NT2/D1 (cell line): ENCODE results near the gene MAGI2.
"Not testable (repeated sequence)": the region's sequence is repeated elsewhere in the genome, so short reads cannot be mapped to it uniquely, and the experiment has no call there.

Experiments
- DNase-seq: peaks from one replicate; pipeline ENCODE4 v3.0.0-alpha.2; 2011; ENCODE audit warnings: low read depth, low spot score
- H3K27me3 ChIP-seq: 2 replicates; pipeline ENCODE4 v1.6.0; 2011; ENCODE audit warnings: mild to moderate bottlenecking; ENCODE audit not compliant: insufficient read length, insufficient read depth
- H3K36me3 ChIP-seq: 2 replicates; pipeline ENCODE4 v1.6.1; 2011; ENCODE audit warnings: mild to moderate bottlenecking, low read length, mixed read lengths; ENCODE audit not compliant: insufficient read depth, insufficient read length
- H3K4me1 ChIP-seq: 2 replicates; pipeline ENCODE4 v1.5.1; 2011; ENCODE audit not compliant: insufficient read depth, insufficient read length
- H3K4me3 ChIP-seq: 2 replicates; pipeline ENCODE4 v1.5.1; 2011; ENCODE audit warnings: low read depth; ENCODE audit not compliant: insufficient read length
- H3K9ac ChIP-seq: 2 replicates; pipeline ENCODE4 v1.6.0; 2011; ENCODE audit warnings: low read depth; ENCODE audit not compliant: insufficient read length
- H3K9me3 ChIP-seq: 2 replicates; pipeline ENCODE4 v1.5.1; 2011; ENCODE audit warnings: mild to moderate bottlenecking, low read length; ENCODE audit not compliant: insufficient read depth
- SUZ12 ChIP-seq: IDR thresholded peaks from 2 replicates; pipeline ENCODE4 v1.6.1; 2011; ENCODE audit not compliant: insufficient read length, insufficient read depth; ENCODE audit errors: extremely low read depth
- YY1 ChIP-seq: IDR thresholded peaks from 2 replicates; pipeline ENCODE4 v1.6.1; 2011; ENCODE audit not compliant: insufficient read length, insufficient read depth
- ZNF274 ChIP-seq: IDR thresholded peaks from 2 replicates; pipeline ENCODE4 v1.6.1; 2011; ENCODE audit warnings: mild to moderate bottlenecking, low read depth, low read length

The MAGI2 gene

GRCh38 chr7:78594156-78594555 is 859.3 kb downstream of the MAGI2 start:
- Histone ChIP-seq H3K9me3 (no peaks in the 10 kb centered on the region), H3K9ac (no peak overlapping the region), H3K4me3 (no peak overlapping the region), H3K27me3 (no peaks in the 10 kb centered on the region), H3K4me1 (no peaks in the 10 kb centered on the region), H3K36me3 (no peaks in the 10 kb centered on the region)
- no peak for TF ChIP-seq SUZ12
- no peak for TF ChIP-seq YY1
- TF ChIP-seq ZNF274 = no peak
- no peak for DNase-seq

DNA sequence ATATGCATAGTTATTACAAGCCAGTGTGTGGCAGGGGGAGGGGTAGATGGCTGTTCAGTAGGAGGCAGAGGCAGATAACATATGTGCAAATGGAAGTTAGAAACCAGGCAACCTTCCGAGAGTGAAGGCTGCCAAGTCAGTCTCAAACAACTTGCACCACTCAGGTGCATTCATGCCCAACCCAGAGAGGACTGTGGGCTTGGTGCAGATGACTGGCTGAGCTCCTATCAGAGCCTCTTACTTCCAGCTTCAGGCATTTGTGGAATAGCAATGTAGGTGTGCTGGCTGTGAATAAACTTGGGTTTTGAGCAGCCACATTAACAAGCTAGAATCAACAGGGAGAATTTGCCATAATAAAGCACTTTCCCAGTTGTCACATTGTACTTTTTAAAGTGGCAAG is 865.1 kb downstream of the MAGI2 start:
- no peaks in the 10 kb centered on the region for H3K27me3 ChIP-seq
- no peak for DNase-seq
- no peak overlapping the region for H3K4me3 ChIP-seq
- no peaks in the 10 kb centered on the region for H3K9me3 ChIP-seq
- no peaks in the 10 kb centered on the region for H3K36me3 ChIP-seq
- H3K9ac ChIP-seq = no peak overlapping the region
- no peaks in the 10 kb centered on the region for H3K4me1 ChIP-seq
- TF ChIP-seq YY1 = no peak

DNA sequence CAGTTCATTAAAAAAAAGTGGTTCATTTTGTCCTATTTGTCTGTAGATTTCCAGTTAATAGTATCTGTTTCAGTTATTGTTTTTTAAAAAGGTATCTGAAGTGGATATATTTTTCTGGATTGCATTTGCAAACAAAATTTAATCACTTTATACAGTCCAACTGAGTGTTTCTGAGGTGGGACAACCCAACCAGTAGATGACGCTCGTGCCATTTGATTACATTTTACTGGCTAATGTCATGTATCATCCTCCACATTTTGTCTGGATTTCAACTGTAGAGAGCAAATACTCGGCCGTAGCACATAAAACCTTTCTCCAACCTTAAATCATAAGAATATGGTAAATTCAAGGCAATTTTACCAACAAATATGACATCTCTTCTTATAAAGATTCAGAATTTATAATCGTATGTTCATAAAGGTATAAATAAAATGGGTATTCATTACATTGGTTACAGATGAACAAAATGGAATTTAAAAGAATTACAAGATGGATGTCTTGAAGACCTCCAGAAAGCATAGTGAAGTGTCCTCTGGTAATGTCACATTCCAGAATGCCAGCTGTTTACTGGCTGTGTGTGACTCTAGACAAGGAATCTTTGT is 865.9 kb downstream of the MAGI2 start:
- no peak for TF ChIP-seq ZNF274
- no peak for TF ChIP-seq YY1
- TF ChIP-seq SUZ12 = no peak
- no peaks in the 10 kb centered on the region for H3K4me1 ChIP-seq
- no peaks in the 10 kb centered on the region for H3K27me3 ChIP-seq
- no peaks in the 10 kb centered on the region for H3K36me3 ChIP-seq
- H3K9ac ChIP-seq = no peak overlapping the region
- H3K4me3 ChIP-seq = no peak overlapping the region
- DNase-seq = no peak
- H3K9me3 ChIP-seq = no peaks in the 10 kb centered on the region

DNA sequence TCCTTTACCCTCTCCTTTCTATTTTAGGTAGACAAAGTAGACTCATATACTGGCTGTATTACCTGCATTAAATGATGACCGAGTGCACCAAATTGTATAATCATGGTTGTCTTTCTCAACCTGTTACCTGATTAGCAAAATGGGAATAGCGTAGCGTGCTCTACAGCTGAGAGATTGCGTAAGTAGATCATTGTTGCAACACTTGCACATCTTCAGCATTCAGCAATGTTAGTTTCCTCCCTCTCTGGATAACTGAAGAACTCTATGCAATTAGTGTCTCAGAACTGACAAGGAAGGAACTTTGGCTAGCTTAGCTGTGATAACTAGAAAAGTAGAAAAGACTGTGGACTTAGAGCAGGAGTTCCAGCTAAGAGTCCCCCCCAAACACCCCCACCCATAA is 867.5 kb downstream of the MAGI2 start:
- no peaks in the 10 kb centered on the region for H3K9me3 ChIP-seq
- H3K4me3 ChIP-seq = no peak overlapping the region
- no peaks in the 10 kb centered on the region for H3K4me1 ChIP-seq
- H3K27me3 ChIP-seq = no peaks in the 10 kb centered on the region
- TF ChIP-seq YY1 (no peak), ZNF274 (no peak)
- H3K36me3 ChIP-seq = no peaks in the 10 kb centered on the region
- no peak for DNase-seq
- H3K9ac ChIP-seq = no peak overlapping the region

DNA sequence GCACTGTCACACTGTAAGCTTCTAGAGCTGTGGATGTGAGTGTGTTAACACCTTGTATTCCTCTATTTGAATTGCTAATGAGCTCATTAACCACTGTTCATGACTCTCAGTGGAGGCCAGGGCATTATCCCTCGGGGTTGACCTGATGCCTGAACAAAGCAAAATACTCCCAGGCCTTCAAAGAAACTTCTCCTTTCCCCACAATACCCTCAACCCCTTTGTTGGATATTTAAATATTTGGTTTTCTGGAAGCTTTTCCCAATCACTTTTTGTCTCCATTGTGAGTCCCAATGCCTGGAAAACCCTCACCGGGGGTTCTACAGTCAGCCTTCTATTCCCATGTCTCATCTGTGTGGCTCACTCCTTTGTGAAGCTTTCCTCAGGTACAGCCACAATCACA is 874.8 kb downstream of the MAGI2 start:
- DNase-seq = peak; percentile 90

GRCh38 chr7:78577174-78577952 is 876.1 kb downstream of the MAGI2 start:
- H3K27me3 ChIP-seq, H3K9ac ChIP-seq, H3K4me3 ChIP-seq, H3K36me3 ChIP-seq, H3K4me1 ChIP-seq, H3K9me3 ChIP-seq: not testable (repeated sequence)
- DNase-seq = peak; percentile 25

More for the DNA sequence above, 874.8 kb downstream of the MAGI2 start:
- no peaks in the 10 kb centered on the region for H3K9me3 ChIP-seq
- H3K4me1 ChIP-seq = no peaks in the 10 kb centered on the region
- H3K36me3 ChIP-seq = no peaks in the 10 kb centered on the region
- H3K9ac ChIP-seq = no peak overlapping the region
- no peaks in the 10 kb centered on the region for H3K27me3 ChIP-seq
- H3K4me3 ChIP-seq = no peak overlapping the region
- TF ChIP-seq YY1 (no peak), ZNF274 (no peak), SUZ12 (no peak)

DNA sequence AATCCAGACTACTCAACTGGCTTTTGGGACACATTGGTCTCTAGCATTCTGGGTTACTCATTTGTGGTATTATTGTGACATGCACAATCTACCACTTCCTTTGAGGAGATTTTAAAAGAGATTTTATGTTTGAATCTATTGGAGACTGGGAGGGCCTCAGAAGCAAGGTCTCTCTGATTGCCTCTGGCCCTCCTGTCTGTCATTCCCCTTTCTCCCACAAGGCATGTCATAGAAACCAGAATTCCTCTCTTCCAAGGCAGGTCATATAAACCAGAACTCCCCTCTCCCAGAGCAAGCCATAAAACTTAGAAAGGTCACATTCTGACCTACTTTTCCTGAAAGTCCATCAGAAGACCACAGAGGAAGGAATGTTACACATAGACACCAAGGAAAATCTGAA is 877.2 kb downstream of the MAGI2 start:
- H3K4me3 ChIP-seq = no peak overlapping the region

More for the DNA sequence above, 877.2 kb downstream of the MAGI2 start:
- TF ChIP-seq YY1 (no peak), ZNF274 (no peak), SUZ12 (no peak)
- H3K4me1 ChIP-seq = no peaks in the 10 kb centered on the region
- no peaks in the 10 kb centered on the region for H3K27me3 ChIP-seq
- no peak overlapping the region for H3K9ac ChIP-seq
- DNase-seq = peak; percentile 16
- no peaks in the 10 kb centered on the region for H3K36me3 ChIP-seq
- H3K9me3 ChIP-seq = no peaks in the 10 kb centered on the region
